Neuronal stem cell (in vitro differentiated cells): ENCODE results near the gene PIEZO2.
A peak's percentile ranks its signal among the peaks of the same experiment; 100 is the strongest.

ENCODE experiments used
- DNase-seq: peaks from one replicate; pipeline ENCODE4 v3.0.0-alpha.2; 2013; ENCODE audit warnings: low spot score
- H2AFZ ChIP-seq: one replicate; pipeline ENCODE4 v1.6.1; 2013; ENCODE audit warnings: mild to moderate bottlenecking, low read length, inconsistent platforms
- H2AK5ac ChIP-seq: 2 replicates; pipeline ENCODE4 v1.6.1; 2013; ENCODE audit warnings: low read depth, mild to moderate bottlenecking, inconsistent platforms, low read length, moderate library complexity, mixed read lengths
- H2BK120ac ChIP-seq: 2 replicates; pipeline ENCODE4 v1.6.1; 2013; ENCODE audit warnings: low read depth, mild to moderate bottlenecking, inconsistent platforms, low read length, moderate library complexity, mixed read lengths
- H2BK12ac ChIP-seq: one replicate; pipeline ENCODE4 v1.6.1; 2013; ENCODE audit warnings: low read length, inconsistent platforms
- H2BK15ac ChIP-seq: 2 replicates; pipeline ENCODE4 v1.6.1; 2013; ENCODE audit warnings: mild to moderate bottlenecking, low read length, inconsistent platforms, mixed read lengths
- H2BK5ac ChIP-seq: one replicate; pipeline ENCODE4 v1.6.1; 2013; ENCODE audit warnings: inconsistent platforms, mild to moderate bottlenecking, low read length, moderate library complexity
- H3K14ac ChIP-seq: one replicate; pipeline ENCODE4 v1.6.1; 2013; ENCODE audit warnings: low read length, inconsistent platforms
- H3K18ac ChIP-seq: 2 replicates; pipeline ENCODE4 v1.6.1; 2013; ENCODE audit warnings: low read length, inconsistent platforms
- H3K23ac ChIP-seq: 2 replicates; pipeline ENCODE4 v1.6.1; 2013; ENCODE audit warnings: low read depth, mild to moderate bottlenecking, mixed read lengths, low read length, inconsistent platforms; ENCODE audit not compliant: poor library complexity
- H3K27ac ChIP-seq: replicated peaks from 3 replicates; pipeline ENCODE4 v1.5.1; 2013; ENCODE audit warnings: low read length, inconsistent platforms
- H3K27me3 ChIP-seq, 3 experiments: 2 replicates each; pipeline ENCODE4 v1.6.1; 2013; ENCODE audit warnings: low read length in 3 of 3, mild to moderate bottlenecking in 2 of 3, inconsistent platforms in 1 of 3, low read depth in 1 of 3, mixed read lengths in 1 of 3, moderate library complexity in 1 of 3; ENCODE audit not compliant: control insufficient read depth in 3 of 3, insufficient read depth in 3 of 3
- H3K36me3 ChIP-seq, 2 donors: replicated peaks in 1 of 2; 2 replicates each; pipeline ENCODE4 v1.6.1; 2013; ENCODE audit warnings: low read length in 2 of 2; ENCODE audit not compliant: control insufficient read depth in 2 of 2, insufficient read depth in 2 of 2
- H3K4ac ChIP-seq: 2 replicates; pipeline ENCODE4 v1.6.1; 2013; ENCODE audit warnings: inconsistent platforms, mild to moderate bottlenecking, low read length, moderate library complexity
- H3K4me1 ChIP-seq, 2 donors: 1 replicate in 1 of 2; 2 replicates in 1 of 2; pipeline ENCODE4 v1.6.1; 2013; ENCODE audit warnings: low read length in 2 of 2, low read depth in 1 of 2; ENCODE audit not compliant: control insufficient read depth in 2 of 2, insufficient read depth in 1 of 2
- H3K4me2 ChIP-seq: one replicate; pipeline ENCODE4 v1.6.1; 2013; ENCODE audit warnings: mild to moderate bottlenecking, low read length, inconsistent platforms; ENCODE audit not compliant: insufficient read depth, poor library complexity, severe bottlenecking
- H3K4me3 ChIP-seq, 2 donors: 2 replicates each; pipeline ENCODE4 v1.5.1; 2013; ENCODE audit warnings: low read length in 2 of 2, mild to moderate bottlenecking in 2 of 2, inconsistent platforms in 1 of 2, moderate library complexity in 1 of 2
- H3K79me1 ChIP-seq: one replicate; pipeline ENCODE4 v1.6.1; 2013; ENCODE audit warnings: low read depth, mild to moderate bottlenecking, inconsistent platforms, low read length, moderate library complexity
- H3K9ac ChIP-seq: one replicate; pipeline ENCODE4 v1.6.1; 2013; ENCODE audit warnings: mild to moderate bottlenecking, low read depth, low read length, inconsistent platforms; ENCODE audit not compliant: poor library complexity
- H3K9me3 ChIP-seq, 2 donors: replicated peaks in 1 of 2; 2 replicates each; pipeline versions ENCODE3 to v1.6.1; 2013; ENCODE audit warnings: low read length in 2 of 2, mild to moderate bottlenecking in 2 of 2, inconsistent platforms in 1 of 2, low read depth in 1 of 2, mixed read lengths in 1 of 2, moderate library complexity in 1 of 2; ENCODE audit not compliant: control insufficient read depth in 2 of 2, insufficient read depth in 1 of 2
- H4K8ac ChIP-seq: one replicate; pipeline ENCODE4 v1.6.1; 2013; ENCODE audit warnings: low read depth, mild to moderate bottlenecking, inconsistent platforms, low read length, moderate library complexity
- H4K91ac ChIP-seq: one replicate; pipeline ENCODE4 v1.6.1; 2013; ENCODE audit warnings: low read length, low read depth, mild to moderate bottlenecking, inconsistent platforms; ENCODE audit not compliant: poor library complexity
- WGBS, 2 donors: extraction: QIAGEN DNeasy Blood & Tissue Kit; methylation state at CpG; one replicate each; pipeline ENCODE4 v1.1.7; 2013; ENCODE audit warnings: missing lambda C conversion rate in 2 of 2, mixed read lengths in 1 of 2; ENCODE audit not compliant: insufficient read length in 2 of 2, insufficient replicate concordance in 1 of 2; ENCODE audit errors: extremely low coverage in 2 of 2; 5-methylcytosine and 5-hydroxymethylcytosine counted together

Gene PIEZO2

DNA sequence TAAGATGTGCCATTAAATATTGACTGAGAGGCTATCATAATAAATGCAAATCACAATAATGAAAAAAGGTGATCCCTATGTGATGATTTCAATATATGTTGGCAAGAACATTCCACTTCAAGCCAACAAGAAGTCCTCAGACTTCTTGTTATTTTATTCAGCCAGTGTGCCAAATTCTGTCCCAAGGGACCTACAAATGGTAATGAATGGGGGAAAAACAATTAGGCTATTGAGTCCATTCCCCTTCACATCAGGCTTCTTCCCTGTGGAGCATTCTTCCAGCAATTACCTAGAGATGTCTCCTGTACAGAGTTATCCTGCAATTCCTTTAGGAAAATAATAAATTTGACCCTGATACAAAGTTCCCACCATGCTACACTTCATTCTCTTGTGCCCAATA lies 144.4 kb downstream of the PIEZO2 start:
- no peak overlapping the region for H2BK120ac ChIP-seq
- H3K4me3 ChIP-seq = no peak overlapping the region
- no peaks in the 10 kb centered on the region for H3K9me3 ChIP-seq
- H2BK5ac ChIP-seq = no peak overlapping the region
- no peak for DNase-seq
- H3K4me1 ChIP-seq = peaks cover 7 to 12% of the 10 kb centered on the region in 2 donors
- no peak overlapping the region for H3K23ac ChIP-seq
- no peak overlapping the region for H3K4ac ChIP-seq
- H3K27ac ChIP-seq = no peak overlapping the region
- no peaks in the 10 kb centered on the region for H3K36me3 ChIP-seq
- no peaks in the 10 kb centered on the region for H3K79me1 ChIP-seq
- no peak overlapping the region for H3K14ac ChIP-seq
- no peak overlapping the region for H3K4me2 ChIP-seq
- no peak overlapping the region for H2BK12ac ChIP-seq
- H2BK15ac ChIP-seq = no peak overlapping the region
- H4K8ac ChIP-seq = no peak overlapping the region
- H2AFZ ChIP-seq = no peak overlapping the region
- H2AK5ac ChIP-seq = no peak overlapping the region
- no peak overlapping the region for H4K91ac ChIP-seq
- H3K9ac ChIP-seq = no peak overlapping the region
- H3K18ac ChIP-seq = no peak overlapping the region
- peaks cover 0 to 2% (median 0%) of the 10 kb centered on the region in 3 experiments for H3K27me3 ChIP-seq

DNA sequence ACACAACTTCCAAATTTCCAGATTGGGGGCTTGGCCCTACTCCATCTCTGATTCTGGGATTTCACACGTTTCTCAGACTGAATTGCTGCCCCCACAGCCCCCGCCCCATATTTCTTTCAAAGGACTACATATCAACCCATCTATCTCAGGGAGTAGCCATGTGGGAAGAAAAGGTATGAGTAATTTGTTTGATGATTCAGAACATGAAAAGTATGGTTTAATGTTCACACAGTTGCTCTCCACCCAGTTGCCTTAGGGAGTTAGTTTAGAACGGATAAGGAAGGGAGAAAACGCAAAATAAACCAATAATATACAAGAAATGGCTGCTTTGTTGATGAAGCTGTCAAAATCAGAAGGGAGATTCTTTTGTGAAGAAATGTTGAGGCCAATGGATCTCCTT lies 145.1 kb downstream of the PIEZO2 start:
- H3K4me3 ChIP-seq = no peak overlapping the region
- whole genome bisulfite sequencing, 2 donors = no CpG with 5 or more reads among the region's 4 CpGs

DNA sequence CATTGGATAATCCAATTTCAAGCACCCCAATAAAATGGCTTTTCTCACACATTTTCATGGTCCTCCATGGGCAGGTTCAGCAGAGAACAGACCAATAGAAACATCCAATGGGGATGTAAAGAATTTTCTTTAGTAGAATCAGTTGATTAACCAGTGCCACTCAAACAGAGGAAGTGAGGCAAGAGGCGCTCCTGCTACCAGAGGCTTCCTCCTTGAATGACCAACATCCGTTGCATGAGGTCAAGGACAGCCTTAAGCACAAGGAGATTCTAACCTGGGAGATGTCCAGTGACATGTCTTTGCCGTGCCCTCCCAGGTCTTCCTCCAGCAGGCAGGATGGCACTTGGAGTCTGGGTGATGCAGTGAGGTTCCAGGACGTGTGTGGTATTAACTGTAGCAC lies 146.6 kb downstream of the PIEZO2 start:
- no peak overlapping the region for H3K4me3 ChIP-seq
- no peaks in the 10 kb centered on the region for H3K9me3 ChIP-seq
- no CpG with 5 or more reads among the region's 4 CpGs for WGBS, 2 donors
- no peak for DNase-seq
- peak overlapping the region; percentile 63 for H3K9ac ChIP-seq
- no peak overlapping the region for H2AK5ac ChIP-seq
- no peak overlapping the region for H3K18ac ChIP-seq
- no peak overlapping the region for H3K14ac ChIP-seq
- no peak overlapping the region for H2AFZ ChIP-seq
- H2BK15ac ChIP-seq = no peak overlapping the region
- no peak overlapping the region for H2BK120ac ChIP-seq
- no peak overlapping the region for H3K23ac ChIP-seq
- no peak overlapping the region for H2BK5ac ChIP-seq
- no peaks in the 10 kb centered on the region for H3K36me3 ChIP-seq
- peaks cover 7 to 12% of the 10 kb centered on the region in 2 donors for H3K4me1 ChIP-seq
- no peak overlapping the region for H4K91ac ChIP-seq
- no peaks in the 10 kb centered on the region for H3K79me1 ChIP-seq
- no peak overlapping the region for H4K8ac ChIP-seq
- H3K4ac ChIP-seq = no peak overlapping the region
- H3K4me2 ChIP-seq = no peak overlapping the region
- peaks cover 0 to 2% (median 0%) of the 10 kb centered on the region in 3 experiments for H3K27me3 ChIP-seq
- H2BK12ac ChIP-seq = no peak overlapping the region
- no peak overlapping the region for H3K27ac ChIP-seq

More for the DNA sequence above, 145.1 kb downstream of the PIEZO2 start:
- no peak for DNase-seq
- no peaks in the 10 kb centered on the region for H3K9me3 ChIP-seq
- no peak overlapping the region for H3K4ac ChIP-seq
- H2BK15ac ChIP-seq = no peak overlapping the region
- no peak overlapping the region for H3K18ac ChIP-seq
- H4K91ac ChIP-seq = no peak overlapping the region
- H2BK5ac ChIP-seq = no peak overlapping the region
- no peak overlapping the region for H2AK5ac ChIP-seq
- H4K8ac ChIP-seq = no peak overlapping the region
- H2BK120ac ChIP-seq = no peak overlapping the region
- no peak overlapping the region for H3K9ac ChIP-seq
- H3K14ac ChIP-seq = no peak overlapping the region
- H3K23ac ChIP-seq = no peak overlapping the region
- H3K27ac ChIP-seq = no peak overlapping the region
- no peak overlapping the region for H2AFZ ChIP-seq
- H3K36me3 ChIP-seq = no peaks in the 10 kb centered on the region
- peaks cover 0 to 2% (median 0%) of the 10 kb centered on the region in 3 experiments for H3K27me3 ChIP-seq
- peaks cover 7 to 12% of the 10 kb centered on the region in 2 donors for H3K4me1 ChIP-seq
- no peak overlapping the region for H2BK12ac ChIP-seq
- no peak overlapping the region for H3K4me2 ChIP-seq
- H3K79me1 ChIP-seq = no peaks in the 10 kb centered on the region

DNA sequence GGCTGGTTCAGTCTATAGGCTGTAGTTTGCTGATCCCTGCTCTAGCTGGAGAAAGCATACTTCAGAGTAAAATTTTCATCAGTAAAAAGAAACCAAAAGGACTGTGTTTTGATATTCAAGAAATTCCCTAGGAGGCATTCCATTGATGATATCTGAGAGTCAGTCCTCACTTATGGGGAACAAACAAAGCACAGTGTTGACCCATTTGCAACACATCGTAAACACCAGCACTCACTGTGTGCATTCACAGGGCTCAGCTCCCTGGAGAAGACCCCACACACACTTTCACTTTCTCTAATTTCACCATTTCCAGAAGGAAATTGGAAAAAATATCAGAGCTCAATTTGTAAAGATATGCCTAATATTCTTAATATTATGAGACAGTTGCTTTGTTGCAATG lies 147.1 kb downstream of the PIEZO2 start:
- no peak overlapping the region for H2BK5ac ChIP-seq
- no peak overlapping the region for H4K8ac ChIP-seq
- H3K79me1 ChIP-seq = no peaks in the 10 kb centered on the region
- no peak overlapping the region for H3K4me3 ChIP-seq
- peaks cover 7 to 12% of the 10 kb centered on the region in 2 donors for H3K4me1 ChIP-seq
- H2BK15ac ChIP-seq = no peak overlapping the region
- H3K27ac ChIP-seq = no peak overlapping the region
- DNase-seq = no peak
- no peak overlapping the region for H3K9ac ChIP-seq
- H3K36me3 ChIP-seq = no peaks in the 10 kb centered on the region
- no peak overlapping the region for H3K4me2 ChIP-seq
- H2AFZ ChIP-seq = no peak overlapping the region
- no peaks in the 10 kb centered on the region for H3K9me3 ChIP-seq
- H3K18ac ChIP-seq = no peak overlapping the region
- no peak overlapping the region for H2AK5ac ChIP-seq
- H2BK120ac ChIP-seq = no peak overlapping the region
- H2BK12ac ChIP-seq = no peak overlapping the region
- H3K4ac ChIP-seq = no peak overlapping the region
- H3K23ac ChIP-seq = no peak overlapping the region
- H4K91ac ChIP-seq = no peak overlapping the region
- no peak overlapping the region for H3K14ac ChIP-seq
- H3K27me3 ChIP-seq = peaks cover 0 to 2% (median 0%) of the 10 kb centered on the region in 3 experiments
- WGBS, 2 donors = no CpG with 5 or more reads among the region's 1 CpG
